GM12891 (cell line): ENCODE measurements around the gene SMARCD2.
"Not testable (repeated sequence)": the region's sequence is repeated elsewhere in the genome, so short reads cannot be mapped to it uniquely, and the experiment has no call there.

Experiments used
- POLR2AphosphoS5 ChIP-seq: IDR thresholded peaks from 2 replicates; pipeline ENCODE4 v1.6.1; 2011; ENCODE audit warnings: low read depth, low read length, control low read depth
- SPI1 ChIP-seq: IDR thresholded peaks from 2 replicates; pipeline ENCODE4 v1.6.1; 2011; ENCODE audit warnings: low read depth, low read length, control low read depth

DNA sequence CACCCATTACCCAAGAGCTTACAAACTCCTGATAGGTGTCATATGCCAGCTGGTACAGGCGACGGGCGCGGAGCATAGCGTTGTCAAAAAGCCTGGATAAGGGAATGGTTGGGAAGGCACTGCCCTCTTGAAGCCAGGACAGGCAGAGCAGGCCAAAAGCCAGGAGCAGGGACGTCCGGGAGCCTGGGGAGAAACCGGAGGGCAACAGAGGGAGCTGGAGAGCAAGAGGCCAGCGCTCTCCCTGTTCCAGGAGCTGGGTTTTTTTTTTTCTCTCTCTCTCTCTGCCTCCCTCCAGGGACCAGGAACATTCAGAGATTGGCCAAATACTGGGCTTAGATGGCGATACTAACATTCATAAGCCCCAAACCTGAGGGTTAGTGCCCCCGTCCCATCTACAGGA is 38.9 kb upstream of the SMARCD2 start:
- TF ChIP-seq POLR2AphosphoS5, SPI1: not testable (repeated sequence)
